Prostate gland (tissue), 2 donors: ENCODE results near the gene CLRN3. TPM values are rescaled to one million over a fixed set of nuclear protein-coding genes. Genes with fewer than 3 reads are reported as not detected.

Source experiments
- DNase-seq: peaks from one replicate; pipeline ENCODE4 v3.0.0-alpha.2; 2019; ENCODE audit warnings: low spot score
- H3K27ac ChIP-seq, 2 donors: fragments of 200-600 bp; sonication (generic); 2 replicates each; pipeline ENCODE4 v1.5.1; 2017 to 2019
- H3K27me3 ChIP-seq: fragments of 200-600 bp; sonication (generic); replicated peaks from 2 replicates; pipeline ENCODE4 v1.5.1; 2019; ENCODE audit not compliant: insufficient read depth
- H3K36me3 ChIP-seq, 2 donors: fragments of 200-600 bp; sonication (generic); 1 replicate in 1 of 2; 2 replicates in 1 of 2; pipeline versions ENCODE4 v1.5.1 to v1.8.1; 2017 to 2019
- H3K4me1 ChIP-seq: fragments of 200-600 bp; sonication (generic); replicated peaks from 2 replicates; pipeline ENCODE4 v1.5.1; 2019
- H3K4me3 ChIP-seq, 2 donors: fragments of 200-600 bp; sonication (generic); 2 replicates each; pipeline ENCODE4 v1.5.1; 2017 to 2019
- H3K9me3 ChIP-seq: fragments of 200-600 bp; sonication (generic); 2 replicates; pipeline ENCODE4 v1.5.1; 2017
- CTCF ChIP-seq, 4 experiments: fragments of 200-600 bp in 2 of 4; fragments of 450-650 bp in 2 of 4; sonication (generic) in 2 of 4; IDR thresholded peaks; 1 replicate in 3 of 4; 2 replicates in 1 of 4; pipeline ENCODE4 v1.5.1; 2016 to 2019; ENCODE audit warnings: antibody characterized with exemption in 4 of 4, mild to moderate bottlenecking in 2 of 4, moderate library complexity in 2 of 4
- POLR2A ChIP-seq: fragments of 450-650 bp; IDR thresholded peaks from one replicate; pipeline ENCODE4 v1.6.1; 2016; ENCODE audit warnings: antibody characterized with exemption, mild to moderate bottlenecking
- POLR2AphosphoS5 ChIP-seq: sonication (generic); formaldehyde crosslinking; IDR thresholded peaks from one replicate; pipeline ENCODE4 v1.6.1; 2017; ENCODE audit warnings: antibody characterized with exemption
- WGBS: methylation state at CpG from one replicate; pipeline ENCODE4 v1.1.5; 2018; 5-methylcytosine and 5-hydroxymethylcytosine counted together
- intact Hi-C: fragments of 100-400 bp; cut with DNase I; formaldehyde crosslinking; loops from one replicate; pipeline ENCODE4 v1.14.2; 2022
- total RNA-seq, 2 donors: library from RNA; depleted of rRNA; stranded (reverse); fragments of >200 nt; gene quantifications; one replicate each; pipeline ENCODE4 v1.1.0, GENCODE V29; 2016

Gene CLRN3
- total RNA-seq, 2 donors from 2014 or later = not detected

- Histone ChIP-seq H3K9me3 (no peaks in the 10 kb centered on the region), H3K4me3 (no peak overlapping the region), H3K36me3 (no peaks in the 10 kb centered on the region), H3K27me3 (no peaks in the 10 kb centered on the region), H3K27ac (no peak overlapping the region), H3K4me1 (no peaks in the 10 kb centered on the region)
- no peak for DNase-seq
- TF ChIP-seq POLR2AphosphoS5 (no peak), CTCF (IDR thresholded peaks at IDR 0.05) (no peak), POLR2A (no peak)
- 45% methylated on average over 7 of the region's 7 CpGs for WGBS
- intact Hi-C loops = no loop called here
These were observed 21.1 kb downstream of the CLRN3 start for GRCh38 chr10:127871631-127872010.

- intact Hi-C loops = no loop called here
- H3K4me1 ChIP-seq = no peaks in the 10 kb centered on the region
These were observed 23.4 kb downstream of the CLRN3 start for GRCh38 chr10:127869329-127869728.

GRCh38 chr10:127867805-127868204, 24.9 kb downstream of the CLRN3 start:
- DNase-seq = no peak
- no peaks in the 10 kb centered on the region for H3K4me1 ChIP-seq
- 89% methylated on average over 1 of the region's 1 CpG for WGBS
- H3K36me3 ChIP-seq = no peaks in the 10 kb centered on the region
- no peaks in the 10 kb centered on the region for H3K27me3 ChIP-seq
- TF ChIP-seq POLR2A (no peak), CTCF (IDR thresholded peaks at IDR 0.05) (no peak), POLR2AphosphoS5 (no peak)
- H3K4me3 ChIP-seq = no peak overlapping the region
- H3K27ac ChIP-seq = no peak overlapping the region
- intact Hi-C loops = no loop called here
- no peaks in the 10 kb centered on the region for H3K9me3 ChIP-seq

More at GRCh38 chr10:127869329-127869728, 23.4 kb downstream of the CLRN3 start:
- H3K9me3 ChIP-seq = no peaks in the 10 kb centered on the region
- H3K4me3 ChIP-seq = no peak overlapping the region
- TF ChIP-seq CTCF (IDR thresholded peaks at IDR 0.05) (no peak), POLR2A (no peak), POLR2AphosphoS5 (no peak)
- H3K27me3 ChIP-seq = no peaks in the 10 kb centered on the region
- no peak for DNase-seq
- H3K36me3 ChIP-seq = no peaks in the 10 kb centered on the region
- H3K27ac ChIP-seq = no peak overlapping the region

- TF ChIP-seq POLR2A = no peak
- no peak for TF ChIP-seq CTCF (IDR thresholded peaks at IDR 0.05)
- TF ChIP-seq POLR2AphosphoS5 = no peak
- intact Hi-C loops = no loop called here
- Histone ChIP-seq H3K4me3 (no peak overlapping the region), H3K27ac (no peak overlapping the region), H3K36me3 (no peaks in the 10 kb centered on the region), H3K4me1 (no peaks in the 10 kb centered on the region), H3K9me3 (no peaks in the 10 kb centered on the region), H3K27me3 (no peaks in the 10 kb centered on the region)
- no peak for DNase-seq
- 79% methylated on average over 8 of the region's 8 CpGs for WGBS
These were observed 26.3 kb downstream of the CLRN3 start for GRCh38 chr10:127866276-127867013.

GRCh38 chr10:127863231-127863825, 29.4 kb downstream of the CLRN3 start:
- 83% methylated on average over 6 of the region's 6 CpGs for WGBS
- intact Hi-C loops = no loop called here
- H3K27me3 ChIP-seq = no peaks in the 10 kb centered on the region
- no peak overlapping the region for H3K4me3 ChIP-seq
- H3K36me3 ChIP-seq = no peaks in the 10 kb centered on the region
- H3K27ac ChIP-seq = no peak overlapping the region
- H3K4me1 ChIP-seq = no peaks in the 10 kb centered on the region
- TF ChIP-seq POLR2AphosphoS5 (no peak), CTCF (IDR thresholded peaks at IDR 0.05) (no peak), POLR2A (no peak)
- no peaks in the 10 kb centered on the region for H3K9me3 ChIP-seq
- DNase-seq = no peak
